Dedifferentiated amniotic fluid mesenchymal stem cell (primary cell): Measurements from ENCODE around the gene NRG4.
"Not testable (repeated sequence)": the region's sequence is repeated elsewhere in the genome, so short reads cannot be mapped to it uniquely, and the experiment has no call there.

Experiments
- DNase-seq: peaks from one replicate; pipeline ENCODE4 v3.0.0-alpha.2; 2016; ENCODE audit errors: extremely low spot score

NRG4 gene

DNA sequence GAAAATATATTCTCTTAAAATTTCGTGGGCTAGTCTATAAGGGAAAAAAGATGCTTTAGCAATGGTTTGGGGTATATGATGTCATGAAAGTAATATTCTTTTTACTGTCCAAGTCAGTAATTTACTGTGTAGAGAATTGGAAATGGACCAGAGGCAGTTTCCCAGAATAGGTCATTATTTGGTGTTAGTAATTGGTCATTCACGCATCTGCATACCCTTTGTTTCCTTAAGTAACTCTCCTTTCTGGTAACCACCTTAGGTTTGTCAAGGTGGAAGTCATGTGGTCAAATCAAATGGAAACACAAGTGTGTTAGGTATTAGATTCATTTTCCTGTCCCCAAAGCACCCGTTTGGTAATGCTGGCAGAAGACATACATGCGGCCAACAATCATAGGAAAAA, 84.6 kb downstream of the NRG4 start:
- no peak for DNase-seq

DNA sequence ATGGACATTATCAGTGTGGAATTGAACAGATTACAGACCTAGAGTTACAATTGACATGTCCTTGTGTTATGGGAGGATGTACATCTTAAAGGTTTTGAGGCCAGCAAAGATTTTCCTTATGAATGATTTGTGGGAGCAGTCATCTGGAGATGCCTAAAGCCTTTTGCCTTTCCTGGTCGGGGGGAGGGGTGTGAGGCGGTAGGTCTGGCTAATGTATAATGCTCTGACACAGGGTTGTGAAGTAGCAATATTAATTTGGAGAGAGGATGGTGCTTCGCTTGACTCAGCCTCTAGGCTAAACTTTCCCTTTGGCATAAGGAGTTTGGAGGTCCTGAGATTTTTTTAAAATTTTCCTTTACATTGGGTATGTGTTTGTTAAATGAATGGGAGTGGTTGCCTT, 85.3 kb downstream of the NRG4 start:
- no peak for DNase-seq

GRCh38 chr15:75925440-75925839, 86.8 kb downstream of the NRG4 start:
- DNase-seq, result no peak

GRCh38 chr15:75924576-75924975, 87.6 kb downstream of the NRG4 start:
- DNase-seq, result no peak

- DNase-seq, result no peak
Measured at GRCh38 chr15:75923756-75924155, 88.5 kb downstream of the NRG4 start.

- peak; percentile 25 for DNase-seq
Measured at GRCh38 chr15:75921732-75922703, 90.2 kb downstream of the NRG4 start.

GRCh38 chr15:75920079-75920478, 92.1 kb downstream of the NRG4 start:
- DNase-seq, result no peak

- no peak for DNase-seq
Measured at GRCh38 chr15:75918135-75918534, 94.1 kb downstream of the NRG4 start.

DNA sequence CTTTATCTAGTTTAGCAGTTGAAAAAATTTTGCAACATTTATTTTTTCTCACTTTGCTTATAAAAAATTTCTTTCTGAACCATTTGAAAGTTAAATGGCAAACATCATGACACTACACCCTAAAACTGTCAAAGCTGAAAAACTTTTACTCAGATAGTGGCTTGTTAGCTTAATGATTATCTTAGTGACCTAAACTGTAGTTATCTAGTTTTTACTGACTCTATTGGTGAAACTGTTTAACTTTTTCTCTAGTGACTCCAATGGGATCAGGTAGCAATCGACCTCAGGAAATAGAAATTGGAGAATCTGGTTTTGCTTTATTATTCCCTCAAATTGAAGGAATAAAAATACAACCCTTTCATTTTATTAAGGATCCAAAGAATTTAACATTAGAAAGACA, 95.2 kb downstream of the NRG4 start:
- no peak for DNase-seq

DNA sequence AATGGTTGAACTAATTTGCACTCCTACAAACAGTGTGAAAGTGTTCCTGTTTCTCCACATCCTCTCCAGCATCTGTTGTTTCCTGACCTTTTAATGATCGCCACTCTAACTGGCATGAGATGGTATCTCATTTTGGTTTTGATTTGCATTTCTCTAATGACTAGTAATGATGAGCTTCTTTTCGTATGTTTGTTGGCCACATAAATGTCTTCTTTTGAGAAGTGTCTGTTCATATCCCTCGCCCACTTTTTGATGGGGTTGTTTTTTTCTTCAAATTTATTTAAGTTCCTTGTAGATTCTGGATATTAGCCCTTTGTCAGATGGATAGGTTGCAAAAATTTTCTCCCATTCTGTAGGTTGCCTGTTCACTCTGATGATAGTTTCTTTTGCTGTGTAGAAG, 101.9 kb downstream of the NRG4 start:
- DNase-seq, result not testable (repeated sequence)

DNA sequence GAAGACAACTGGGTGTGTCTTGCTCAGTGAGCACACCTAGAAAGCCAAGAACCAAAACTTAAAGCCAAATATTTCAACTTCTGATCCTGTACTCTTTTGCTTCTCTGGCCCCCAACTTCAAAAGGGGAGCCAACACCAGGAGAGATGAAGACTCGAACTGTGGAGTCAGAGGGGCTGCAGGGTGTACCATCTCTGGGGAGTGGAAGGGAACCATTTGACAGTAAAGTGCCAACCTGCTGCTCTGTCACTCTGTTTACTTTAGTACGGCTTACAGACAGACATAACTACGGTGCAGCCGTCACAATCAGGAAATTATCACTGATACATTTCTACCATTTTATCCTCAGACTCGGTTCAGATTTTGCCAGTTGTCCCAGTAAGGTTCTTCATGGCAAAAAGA, 107.0 kb downstream of the NRG4 start:
- DNase-seq, result no peak

- DNase-seq, result peak; percentile 79
Measured at GRCh38 chr15:75903331-75904239, 108.6 kb downstream of the NRG4 start, which contains the start of gene FBXO22. TSS of gene FBXO22 (plus strand) at chr15:75903878. CDS start at chr15:75903964, 86 bp downstream.

- no peak for DNase-seq
Measured at GRCh38 chr15:75902129-75902557, 110.1 kb downstream of the NRG4 start.

GRCh38 chr15:75900577-75900976, 111.6 kb downstream of the NRG4 start:
- no peak for DNase-seq

- no peak for DNase-seq
Measured at GRCh38 chr15:75895731-75896130, 116.5 kb downstream of the NRG4 start.

DNA sequence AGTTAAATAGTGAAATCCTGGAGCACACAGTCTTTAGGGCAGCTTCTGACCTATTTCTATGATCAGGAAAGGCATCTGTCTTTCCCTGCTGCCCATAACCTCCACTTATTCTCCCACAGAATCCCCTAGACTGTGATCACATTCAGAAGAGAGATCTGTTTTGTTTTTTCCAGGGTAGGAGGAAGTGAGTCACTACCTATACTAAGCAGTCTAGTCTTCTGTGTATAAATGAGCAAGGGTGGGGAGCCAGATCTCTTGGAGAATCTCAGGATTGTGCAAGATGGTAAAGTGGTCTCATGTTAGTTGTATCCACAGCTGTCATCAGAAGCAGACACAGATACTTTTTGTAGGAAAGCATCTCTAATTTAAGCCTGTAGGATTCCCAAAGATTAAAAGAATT, 120.3 kb downstream of the NRG4 start:
- DNase-seq, result peak; percentile 73
